Calu3 (cell line): ENCODE data around the gene FARS2. TPM values are rescaled to one million over a fixed set of nuclear protein-coding genes. Genes with fewer than 3 reads are reported as not detected.

Experiments
- BruUV-seq: library from RNA; stranded (reverse); fragments of 400-500 nt; replicated peaks from 2 replicates; lab custom pipeline; 2021; lab: Mats Ljungman, UMichigan
- CTCF ChIA-PET: fragments of 300-600 bp; sonication (Branson Sonifier 250); formaldehyde crosslinking; loops from one replicate; lab custom pipeline; 2022; ENCODE audit warnings: antibody characterized with exemption; lab: Charles Lee
- DNase-seq: peaks from one replicate; pipeline ENCODE4 v3.0.0; 2022
- H3K27ac Mint-ChIP-seq: one replicate; pipeline ENCODE4 v1.8.0; 2022; ENCODE audit warnings: mixed read lengths; ENCODE audit not compliant: unreplicated experiment
- H3K27me3 Mint-ChIP-seq: one replicate; pipeline ENCODE4 v1.8.0; 2022; ENCODE audit warnings: mixed read lengths; ENCODE audit not compliant: unreplicated experiment
- H3K36me3 Mint-ChIP-seq: one replicate; pipeline ENCODE4 v1.8.0; 2022; ENCODE audit warnings: mild to moderate bottlenecking, moderate library complexity, mixed read lengths; ENCODE audit not compliant: insufficient read depth, unreplicated experiment
- H3K4me1 Mint-ChIP-seq: one replicate; pipeline ENCODE4 v1.8.0; 2022; ENCODE audit warnings: mild to moderate bottlenecking, low read depth, mixed read lengths; ENCODE audit not compliant: unreplicated experiment
- H3K4me3 Mint-ChIP-seq: one replicate; pipeline ENCODE4 v1.8.0; 2022; ENCODE audit warnings: mild to moderate bottlenecking, low read depth, moderate library complexity, mixed read lengths; ENCODE audit not compliant: unreplicated experiment
- H3K9me3 Mint-ChIP-seq: one replicate; pipeline ENCODE4 v1.8.0; 2022; ENCODE audit warnings: low read depth, mixed read lengths; ENCODE audit not compliant: unreplicated experiment
- intact Hi-C: fragments of 100-400 bp; cut with micrococcal nuclease; formaldehyde crosslinking; loops from one replicate; pipeline ENCODE4 v1.10.0; 2022; ENCODE audit not compliant: unreplicated experiment
- total RNA-seq: library from RNA; stranded (reverse); gene quantifications from 2 replicates; pipeline ENCODE4 v1.2.3, GENCODE V29; 2022
- TF ChIP-seq, protein P1 (sequence below): fragments of 200-600 bp; IDR thresholded peaks from one replicate; pipeline ENCODE4 v1.8.0; 2022; ENCODE audit warnings: antibody characterized with exemption; ENCODE audit not compliant: unreplicated experiment

Gene FARS2
- total RNA-seq, 1 experiment from 2014 or later, result 13.4 TPM

DNA sequence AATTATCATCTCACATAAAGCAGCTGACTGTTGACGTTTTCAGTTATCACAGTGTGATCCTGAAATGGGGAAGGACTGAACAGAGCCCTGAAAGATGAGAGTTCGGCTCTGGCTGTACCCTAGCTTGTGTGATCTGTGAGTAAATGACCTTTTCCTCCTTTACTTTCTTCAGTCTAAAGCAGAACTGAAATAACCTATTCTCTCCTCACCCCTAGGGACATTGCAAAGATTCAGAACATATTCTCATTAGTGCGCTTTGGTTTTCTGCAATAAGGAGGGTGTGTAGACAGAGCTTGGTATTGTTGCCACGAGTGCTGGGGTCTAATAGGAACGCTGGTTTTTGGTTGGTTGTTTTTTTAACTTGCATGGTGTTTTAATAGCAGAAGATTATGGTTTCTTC, 16.7 kb downstream of the FARS2 start:
- intact Hi-C loops, result no loop called here
- Mint-ChIP-seq H3K36me3 (no peaks in the 10 kb centered on the region), H3K4me3 (no peak overlapping the region), H3K27me3 (no peaks in the 10 kb centered on the region), H3K27ac (no peak overlapping the region), H3K4me1 (no peaks in the 10 kb centered on the region), H3K9me3 (no peaks in the 10 kb centered on the region)
- BruUV-seq, result no TSS peak
- no peak for DNase-seq
- TF ChIP-seq, protein P1, sequence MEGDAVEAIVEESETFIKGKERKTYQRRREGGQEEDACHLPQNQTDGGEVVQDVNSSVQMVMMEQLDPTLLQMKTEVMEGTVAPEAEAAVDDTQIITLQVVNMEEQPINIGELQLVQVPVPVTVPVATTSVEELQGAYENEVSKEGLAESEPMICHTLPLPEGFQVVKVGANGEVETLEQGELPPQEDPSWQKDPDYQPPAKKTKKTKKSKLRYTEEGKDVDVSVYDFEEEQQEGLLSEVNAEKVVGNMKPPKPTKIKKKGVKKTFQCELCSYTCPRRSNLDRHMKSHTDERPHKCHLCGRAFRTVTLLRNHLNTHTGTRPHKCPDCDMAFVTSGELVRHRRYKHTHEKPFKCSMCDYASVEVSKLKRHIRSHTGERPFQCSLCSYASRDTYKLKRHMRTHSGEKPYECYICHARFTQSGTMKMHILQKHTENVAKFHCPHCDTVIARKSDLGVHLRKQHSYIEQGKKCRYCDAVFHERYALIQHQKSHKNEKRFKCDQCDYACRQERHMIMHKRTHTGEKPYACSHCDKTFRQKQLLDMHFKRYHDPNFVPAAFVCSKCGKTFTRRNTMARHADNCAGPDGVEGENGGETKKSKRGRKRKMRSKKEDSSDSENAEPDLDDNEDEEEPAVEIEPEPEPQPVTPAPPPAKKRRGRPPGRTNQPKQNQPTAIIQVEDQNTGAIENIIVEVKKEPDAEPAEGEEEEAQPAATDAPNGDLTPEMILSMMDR, result no peak
- CTCF ChIA-PET, result no interaction called here

DNA sequence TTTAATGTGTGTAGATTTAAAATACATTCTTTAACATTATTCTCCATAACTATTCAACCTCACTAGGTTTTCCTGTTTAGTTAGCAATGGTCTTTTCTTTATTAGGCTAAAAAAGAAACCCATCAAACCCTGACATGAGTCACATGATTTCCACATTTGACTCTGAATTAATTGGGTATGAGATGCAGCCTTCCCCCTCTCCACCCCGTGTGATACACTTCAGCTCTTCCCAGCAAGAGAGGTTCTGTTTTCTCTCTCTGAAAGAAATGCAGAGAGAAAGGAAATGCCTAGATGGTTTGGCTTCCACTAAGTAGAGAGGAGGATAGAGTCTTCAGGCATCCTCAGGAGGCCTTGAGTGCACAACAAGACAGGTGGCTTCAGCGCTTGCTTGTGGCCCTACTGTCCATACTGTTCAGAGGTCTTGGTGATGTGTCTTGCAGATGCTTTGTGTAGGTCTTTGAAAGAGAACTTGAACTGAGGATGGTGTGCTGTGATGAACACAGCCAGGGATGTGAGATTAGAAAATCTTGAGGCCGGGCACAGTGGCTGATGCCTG, 17.3 kb downstream of the FARS2 start:
- Mint-ChIP-seq H3K27me3 (no peaks in the 10 kb centered on the region), H3K27ac (no peak overlapping the region), H3K4me3 (no peak overlapping the region), H3K36me3 (no peaks in the 10 kb centered on the region), H3K4me1 (no peaks in the 10 kb centered on the region), H3K9me3 (no peaks in the 10 kb centered on the region)
- DNase-seq, result no peak
- intact Hi-C loops, result no loop called here
- BruUV-seq, result no TSS peak
- TF ChIP-seq, protein P1, result no peak
- CTCF ChIA-PET, result no interaction called here

DNA sequence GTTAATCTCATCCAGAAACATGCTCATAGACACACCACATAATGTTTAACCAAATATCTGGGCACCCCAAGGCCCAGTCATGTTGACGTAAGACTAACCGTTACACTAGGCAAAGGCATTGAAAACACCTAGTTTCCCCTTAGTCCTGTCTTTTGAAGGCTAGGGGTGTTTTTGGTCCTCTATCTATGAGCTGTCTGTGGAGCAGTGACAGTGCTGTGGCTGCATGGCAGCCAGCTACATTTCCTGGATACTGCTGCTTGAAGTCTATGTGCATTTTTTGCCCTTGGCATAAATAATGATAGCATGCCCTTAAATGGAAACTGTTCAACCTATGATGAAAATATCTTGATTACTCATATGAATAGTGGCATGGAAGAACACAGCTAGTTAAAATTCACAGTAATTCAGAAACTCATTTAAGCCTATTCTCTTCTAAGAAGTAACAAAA, 18.6 kb downstream of the FARS2 start:
- TF ChIP-seq, protein P1, result no peak
- DNase-seq, result no peak
- Mint-ChIP-seq H3K27me3 (no peaks in the 10 kb centered on the region), H3K4me3 (no peak overlapping the region), H3K36me3 (no peaks in the 10 kb centered on the region), H3K9me3 (no peaks in the 10 kb centered on the region), H3K4me1 (no peaks in the 10 kb centered on the region), H3K27ac (no peak overlapping the region)
- BruUV-seq, result no TSS peak
- CTCF ChIA-PET, result no interaction called here
- intact Hi-C loops, result no loop called here

DNA sequence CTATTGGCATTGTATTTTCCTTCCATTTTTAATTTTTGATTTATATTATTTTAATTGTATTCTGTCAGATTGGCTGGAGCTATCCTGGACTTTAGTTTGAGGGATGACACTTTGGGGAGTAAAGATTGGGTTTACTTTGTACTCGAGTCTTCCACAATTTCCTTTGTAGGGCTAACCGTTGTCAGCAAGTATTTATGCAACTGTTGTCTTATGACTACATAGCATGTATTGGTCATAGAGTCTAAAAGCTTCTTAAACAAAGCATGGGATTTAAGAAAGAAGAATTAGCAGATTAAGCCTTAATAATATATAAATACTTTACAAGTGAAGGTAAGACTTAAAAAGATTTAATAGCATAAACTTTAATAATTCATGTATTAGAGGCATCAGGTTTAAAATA, 19.6 kb downstream of the FARS2 start:
- no peak overlapping the region for H3K4me3 Mint-ChIP-seq
- TF ChIP-seq, protein P1, result no peak
- intact Hi-C loops, result no loop called here
- H3K4me1 Mint-ChIP-seq, result no peaks in the 10 kb centered on the region
- H3K9me3 Mint-ChIP-seq, result no peaks in the 10 kb centered on the region
- H3K36me3 Mint-ChIP-seq, result no peaks in the 10 kb centered on the region
- CTCF ChIA-PET, result interaction anchor here (0.5 kb wide), 1 partner anchor 93 kb away, joined by 3 read pairs; no protein-coding TSS in a partner anchor
- no peak for DNase-seq
- no peaks in the 10 kb centered on the region for H3K27me3 Mint-ChIP-seq
- no peak overlapping the region for H3K27ac Mint-ChIP-seq
- no TSS peak for BruUV-seq
